GM19463 (cell line): ENCODE measurements around the gene TOP1.
"Not testable (repeated sequence)": the region's sequence is repeated elsewhere in the genome, so short reads cannot be mapped to it uniquely, and the experiment has no call there.

Source experiments
- ATAC-seq: cut with Tn5 transposase; IDR thresholded peaks from one replicate; pipeline ENCODE4 v1.9.1; 2021; ENCODE audit warnings: mild to moderate bottlenecking, moderate library complexity; ENCODE audit not compliant: unreplicated experiment

The TOP1 gene

DNA sequence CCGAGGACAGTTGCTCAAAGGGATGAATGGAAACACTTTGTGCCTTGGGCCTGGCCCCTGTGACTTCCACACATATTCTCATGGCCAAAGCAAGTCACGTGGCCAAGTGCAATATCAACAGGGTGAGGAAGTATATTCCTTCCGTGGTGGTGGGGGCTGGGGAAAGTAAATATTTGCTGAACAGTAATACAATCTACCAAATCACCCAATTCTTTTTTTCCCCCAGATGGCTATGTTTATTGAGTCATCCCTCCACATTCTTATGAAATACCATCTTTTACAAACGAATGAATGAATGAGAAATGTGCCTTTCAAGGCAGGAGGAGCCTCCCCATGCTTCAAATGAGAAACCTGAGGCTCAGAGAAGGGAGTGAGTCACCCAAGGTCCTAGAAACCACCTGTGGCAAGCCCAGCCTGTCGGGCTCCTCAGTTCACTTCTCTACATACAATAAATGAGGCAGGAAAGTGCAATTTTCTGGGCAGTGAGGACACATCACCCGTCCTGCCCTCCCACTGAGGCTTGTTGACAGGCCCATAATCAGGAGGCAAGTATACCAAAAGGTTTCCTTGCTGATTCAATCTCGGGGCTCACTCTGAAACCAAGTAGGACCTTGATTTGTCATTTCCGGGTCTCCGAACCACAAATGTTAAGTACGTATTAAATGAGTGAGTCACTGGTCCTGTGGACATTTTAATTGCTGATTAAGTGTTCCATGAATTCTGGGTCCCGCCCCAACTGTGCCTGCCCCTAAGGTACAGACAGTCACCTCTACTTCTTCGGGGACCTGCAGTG lies 25.3 kb upstream of the TOP1 start:
- no peak for ATAC-seq

DNA sequence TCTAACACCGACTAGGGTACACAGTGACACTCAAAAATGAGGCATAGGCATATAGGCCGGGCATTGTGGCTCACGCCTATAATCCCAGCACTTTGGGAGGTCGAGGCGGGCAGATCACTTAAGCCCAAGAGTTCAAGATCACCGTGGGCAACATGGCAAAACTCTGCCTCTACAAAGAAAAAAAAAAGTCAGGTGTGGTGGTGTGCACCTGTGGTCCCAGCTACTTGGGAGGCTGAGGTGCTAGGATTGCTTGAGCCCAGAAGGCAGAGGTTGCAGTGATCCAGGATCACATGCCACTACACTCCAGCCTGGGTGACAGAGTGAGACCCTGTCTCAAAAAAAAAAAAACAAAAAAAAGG lies 24.7 kb upstream of the TOP1 start:
- ATAC-seq = not testable (repeated sequence)

DNA sequence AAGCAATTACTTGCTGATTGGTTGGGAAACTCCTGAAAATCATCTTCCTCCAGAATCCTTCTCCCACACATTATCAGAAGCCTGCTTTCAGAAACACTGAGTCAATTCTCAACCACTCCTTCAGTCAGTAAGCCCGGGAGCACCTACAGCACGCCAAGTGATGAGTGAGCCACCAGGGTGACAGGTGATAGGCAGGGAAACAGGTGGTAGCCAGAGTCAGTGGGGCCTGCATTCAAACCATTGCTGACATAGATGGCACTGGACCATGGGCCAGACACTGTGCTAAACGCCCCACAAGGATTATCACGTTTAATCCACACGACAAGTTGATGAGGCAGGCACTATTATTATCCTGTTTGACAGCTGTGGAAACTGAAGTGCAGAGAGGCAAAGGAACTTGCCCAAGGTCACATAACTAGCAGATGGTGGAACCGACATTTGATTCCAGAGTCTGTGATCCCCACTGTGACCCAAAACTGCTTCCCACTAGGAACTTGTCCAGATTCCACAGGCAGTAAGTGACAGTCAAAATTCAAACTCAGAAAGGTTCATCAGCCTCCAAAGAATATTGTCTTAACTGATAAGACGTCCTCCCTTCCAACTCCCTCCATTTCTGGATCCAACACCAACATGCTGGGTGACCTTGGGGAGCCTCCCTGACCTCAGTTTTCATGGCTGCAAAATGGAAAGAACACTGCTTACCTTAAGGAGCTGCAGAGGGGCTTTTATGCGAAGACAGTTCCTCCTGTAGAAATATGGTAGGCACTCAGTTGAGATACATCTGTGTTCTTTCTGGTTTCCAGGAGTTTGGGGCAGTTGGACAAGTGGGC lies 23.9 kb upstream of the TOP1 start:
- ATAC-seq = no peak

DNA sequence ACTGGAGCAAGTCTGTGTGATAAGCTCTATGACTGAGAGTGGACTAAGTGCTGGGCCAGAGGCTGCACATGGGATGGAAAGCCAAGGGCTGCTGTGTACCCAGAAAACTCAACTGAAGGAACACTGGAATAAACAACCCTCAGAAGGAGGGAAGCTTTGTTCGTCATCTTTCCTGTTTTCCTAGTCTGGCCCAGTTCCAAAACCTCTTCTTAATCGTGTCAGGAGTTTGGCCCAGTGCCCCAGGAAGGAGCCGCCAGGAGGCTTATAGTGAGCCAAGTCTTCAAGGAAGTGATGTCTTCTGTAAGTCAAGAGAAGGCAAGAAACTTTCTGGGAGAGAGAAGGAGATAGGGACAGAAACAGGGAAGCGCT lies 23.3 kb upstream of the TOP1 start:
- ATAC-seq = no peak

DNA sequence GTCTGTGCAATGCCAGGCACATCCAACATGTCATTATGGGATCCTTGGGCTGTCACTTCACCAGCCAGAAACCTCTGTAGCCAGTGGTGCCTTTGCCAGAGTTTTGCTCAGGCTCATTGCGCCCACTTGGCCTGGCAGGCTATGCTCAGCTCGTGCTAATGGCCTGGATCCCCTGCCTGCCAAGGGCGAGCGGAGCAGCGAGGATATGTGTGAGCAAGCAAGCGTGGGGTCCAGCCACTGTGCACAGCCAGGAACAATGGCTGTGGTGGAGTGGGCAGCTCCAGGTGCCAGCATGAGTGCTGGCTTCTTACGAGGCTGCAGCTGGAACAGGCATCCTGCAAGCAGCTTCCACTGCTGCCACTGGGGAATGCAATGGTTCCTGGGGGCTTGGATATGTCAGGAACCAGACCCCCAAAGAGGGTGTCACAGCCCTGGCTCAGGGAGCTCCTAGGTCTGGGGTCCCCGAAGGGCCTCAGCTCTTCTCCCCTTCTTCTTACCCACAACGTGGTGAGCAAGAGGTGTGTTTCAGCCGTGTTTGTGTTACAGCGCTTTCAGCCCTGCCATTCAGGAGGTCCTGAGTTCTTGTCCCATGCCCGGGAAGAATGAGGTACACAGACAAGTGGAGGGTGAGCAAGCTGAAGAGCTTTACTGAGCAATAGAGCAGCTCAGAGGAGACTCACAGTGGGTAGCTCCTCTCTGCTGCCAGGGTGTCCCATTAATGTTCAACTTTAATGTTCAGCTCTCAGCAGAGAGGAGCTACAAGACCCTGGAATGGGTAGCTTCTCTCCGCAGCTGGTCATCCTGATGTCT lies 22.3 kb upstream of the TOP1 start:
- no peak for ATAC-seq

DNA sequence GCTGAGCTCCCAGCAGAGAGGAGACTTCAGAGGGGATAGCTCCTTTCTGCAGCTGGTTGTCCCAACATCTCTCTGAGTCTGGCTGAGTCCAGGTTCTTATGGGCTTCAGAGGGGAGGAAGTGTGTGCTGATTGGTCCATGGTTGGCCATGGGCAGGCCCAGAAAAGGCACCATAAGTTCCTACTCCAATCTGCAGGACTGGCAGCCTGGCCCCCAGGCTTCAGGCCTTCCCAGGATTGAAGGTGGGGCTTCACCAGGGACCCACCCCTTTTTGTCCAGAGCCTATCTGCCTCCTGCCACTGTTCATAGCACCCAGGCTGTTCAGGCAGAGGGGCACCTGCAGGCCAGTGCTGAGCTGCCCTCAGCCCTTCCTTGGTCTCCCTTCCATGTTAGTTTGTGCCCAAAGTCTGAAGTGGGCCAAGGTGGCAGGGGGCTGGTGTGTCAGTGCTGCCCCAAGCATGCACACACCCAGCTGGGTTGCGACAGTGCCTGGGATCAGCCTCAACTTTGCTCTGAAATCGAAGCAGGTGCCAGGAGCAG lies 21.6 kb upstream of the TOP1 start:
- ATAC-seq = no peak

DNA sequence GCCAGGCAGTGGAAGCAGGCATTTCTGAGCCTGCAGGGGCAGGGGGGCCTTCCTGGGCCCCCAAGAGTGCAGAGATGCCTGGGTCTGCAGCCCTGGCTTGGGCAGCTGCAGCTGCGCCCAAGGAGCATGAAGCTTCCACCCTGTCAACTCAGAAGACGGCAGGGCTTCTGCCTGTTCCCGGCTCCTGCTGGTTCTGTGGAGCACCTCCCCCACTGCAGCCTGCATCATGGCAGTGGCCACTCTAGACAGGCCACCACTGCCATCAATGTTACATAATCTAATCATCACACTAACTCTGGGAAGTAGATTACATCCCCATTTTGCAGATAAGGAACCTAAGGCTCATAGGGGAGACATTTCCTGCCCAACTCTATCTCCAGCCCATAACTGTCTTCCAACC lies 21.1 kb upstream of the TOP1 start:
- ATAC-seq = no peak

DNA sequence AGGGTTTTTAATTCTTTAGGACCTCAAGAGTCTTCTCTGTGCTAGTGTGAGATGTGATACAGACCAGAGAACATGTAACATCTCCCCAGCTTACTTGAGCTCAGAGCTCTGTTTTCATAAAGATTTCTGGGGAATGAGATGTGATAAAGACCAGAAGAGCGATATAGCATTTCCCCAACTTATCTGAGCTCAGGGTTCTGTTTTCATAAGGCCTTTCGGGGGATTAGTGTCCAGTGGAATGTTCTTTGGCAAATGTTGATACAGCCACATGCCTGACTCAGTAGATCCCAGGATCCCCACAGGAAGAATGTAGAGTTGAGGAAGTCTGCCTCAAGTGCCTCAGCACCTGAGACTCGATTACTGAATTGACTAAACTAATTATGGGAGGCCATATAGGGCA lies 18.7 kb upstream of the TOP1 start:
- ATAC-seq = no peak

DNA sequence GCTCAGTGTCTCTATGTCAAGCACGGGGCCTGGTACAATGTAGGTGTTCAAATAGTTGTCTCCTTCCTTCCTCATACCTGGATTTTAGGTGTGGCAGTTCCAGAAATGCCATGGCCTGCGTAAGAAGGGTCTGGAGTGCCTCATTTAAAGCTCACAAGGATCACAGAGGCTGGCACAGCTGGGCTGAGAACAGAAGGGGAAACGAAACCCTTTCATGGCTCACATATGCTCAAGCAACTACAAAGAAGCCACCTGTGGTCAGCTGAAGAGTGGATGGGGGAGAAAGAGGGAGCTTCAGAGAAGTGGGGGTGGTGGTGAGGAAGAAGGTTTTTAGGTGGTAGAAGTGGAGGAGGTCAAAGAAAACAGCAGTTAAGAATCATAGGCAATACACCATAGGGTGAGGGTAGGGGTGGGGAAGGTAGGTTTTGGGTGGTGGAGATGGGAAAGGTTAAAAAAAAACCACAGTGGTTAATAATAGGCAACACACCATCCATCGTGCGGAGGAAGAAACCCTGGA lies 17.0 kb upstream of the TOP1 start:
- peak; percentile 92 for ATAC-seq

DNA sequence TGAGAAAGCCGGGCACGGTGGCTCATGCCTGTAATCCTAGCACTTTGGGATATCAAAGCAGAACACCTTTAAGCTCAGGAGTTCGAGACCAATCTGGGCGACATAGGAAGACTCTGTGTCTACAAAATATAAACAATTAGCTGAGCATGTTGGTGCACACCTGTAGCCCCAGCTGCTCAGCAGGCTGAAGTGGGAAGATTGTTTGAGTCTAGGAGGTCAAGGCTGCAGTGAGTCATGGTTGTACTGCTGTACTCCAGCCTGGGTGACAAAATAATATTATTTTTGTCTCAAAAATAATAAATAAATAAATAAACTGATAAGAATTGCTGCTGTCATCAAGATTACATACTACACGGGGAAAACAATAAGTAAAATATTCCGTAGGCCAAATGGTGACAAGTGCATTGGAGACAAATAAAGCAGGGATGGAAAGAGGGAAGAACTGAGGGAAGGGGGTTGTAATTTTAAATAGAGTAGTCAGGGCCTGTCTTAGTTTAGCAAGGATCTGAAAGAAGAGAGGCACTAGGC lies 14.0 kb upstream of the TOP1 start:
- no peak for ATAC-seq

DNA sequence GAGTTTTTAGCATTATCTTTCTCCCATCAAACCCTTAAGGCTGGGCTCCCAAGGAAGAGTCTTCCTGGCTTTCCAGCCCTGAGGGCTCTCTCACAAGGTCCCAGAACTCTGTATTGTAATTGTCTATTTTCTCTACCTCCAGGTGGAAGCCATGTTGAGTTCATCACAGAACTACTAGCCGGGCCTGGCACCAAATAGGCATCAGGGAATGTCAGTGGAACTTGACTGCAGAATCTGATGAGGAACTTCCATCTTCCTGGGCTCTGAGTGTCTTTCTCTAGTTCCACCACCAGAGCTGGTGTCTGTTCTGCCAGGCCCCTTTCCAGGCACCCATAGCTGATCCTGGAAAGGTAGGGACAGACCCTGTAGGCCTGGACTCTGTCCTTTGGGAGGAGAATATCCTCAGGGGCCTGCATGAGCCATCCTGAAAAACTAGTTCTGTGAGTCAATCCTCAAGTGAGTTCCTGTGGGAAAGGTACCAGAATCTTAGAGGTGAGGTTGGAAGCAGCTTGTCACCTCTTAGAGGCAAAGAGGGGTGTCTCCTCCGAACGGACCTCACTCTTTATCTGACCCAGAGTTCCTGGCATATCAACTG lies 11.1 kb upstream of the TOP1 start:
- ATAC-seq = no peak

DNA sequence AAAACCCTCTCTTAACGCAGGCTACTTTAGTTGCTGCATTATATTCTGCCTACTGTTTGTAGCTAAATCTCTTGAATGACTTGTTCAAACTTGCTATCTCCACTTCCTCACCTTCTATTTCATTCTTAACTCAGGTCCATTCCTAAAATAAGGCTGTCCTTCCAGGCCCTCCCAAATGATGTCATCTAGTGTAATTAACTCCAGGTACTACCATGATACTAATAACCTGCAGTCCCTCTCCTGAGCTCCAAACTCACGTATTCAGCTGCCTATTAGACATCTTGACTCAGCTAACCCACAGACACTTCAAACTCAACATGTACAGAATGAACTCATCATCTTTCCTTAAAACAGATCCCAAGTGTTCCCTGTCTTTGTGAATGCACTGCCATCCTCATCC lies 10.5 kb upstream of the TOP1 start:
- ATAC-seq = no peak

DNA sequence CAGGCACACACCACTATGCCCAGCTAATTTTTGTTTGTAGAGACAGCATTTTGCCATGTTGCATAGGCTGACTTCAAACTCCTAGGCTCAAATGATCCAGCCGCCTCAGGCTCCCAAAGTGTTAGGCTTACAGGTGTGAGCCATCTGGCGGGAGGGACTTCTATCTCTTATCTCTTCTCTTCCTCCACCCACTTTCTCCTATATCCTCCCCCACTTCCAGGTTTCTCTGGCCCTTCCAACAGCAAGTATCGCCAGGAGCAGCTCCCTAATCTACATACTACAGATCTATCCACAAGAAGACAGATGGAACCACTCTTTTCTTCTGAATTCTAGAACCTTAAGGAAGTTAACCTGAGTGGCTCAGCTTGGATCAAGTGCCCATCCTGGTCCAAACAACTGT lies 5.1 kb upstream of the TOP1 start:
- no peak for ATAC-seq

DNA sequence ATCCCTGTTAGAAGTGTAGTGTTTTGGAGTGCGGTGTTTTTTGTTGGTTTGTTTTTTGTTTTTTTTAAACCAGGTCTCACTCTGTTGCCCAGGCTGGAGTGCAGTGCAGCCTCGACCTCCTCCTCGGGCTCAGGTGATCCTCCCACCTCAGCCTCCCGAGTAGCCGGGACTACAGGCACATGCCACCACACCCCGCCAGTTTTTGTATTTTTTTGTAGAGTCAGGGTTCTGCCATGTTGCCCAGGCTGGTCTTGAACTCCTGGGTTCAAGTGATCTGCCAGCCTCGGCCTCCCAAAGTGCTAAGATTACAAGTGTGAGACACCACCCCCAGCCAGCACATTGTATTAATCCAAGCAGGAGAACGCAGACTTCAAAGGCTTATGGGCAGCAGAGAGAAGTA lies 1.3 kb upstream of the TOP1 start:
- ATAC-seq = no peak

DNA sequence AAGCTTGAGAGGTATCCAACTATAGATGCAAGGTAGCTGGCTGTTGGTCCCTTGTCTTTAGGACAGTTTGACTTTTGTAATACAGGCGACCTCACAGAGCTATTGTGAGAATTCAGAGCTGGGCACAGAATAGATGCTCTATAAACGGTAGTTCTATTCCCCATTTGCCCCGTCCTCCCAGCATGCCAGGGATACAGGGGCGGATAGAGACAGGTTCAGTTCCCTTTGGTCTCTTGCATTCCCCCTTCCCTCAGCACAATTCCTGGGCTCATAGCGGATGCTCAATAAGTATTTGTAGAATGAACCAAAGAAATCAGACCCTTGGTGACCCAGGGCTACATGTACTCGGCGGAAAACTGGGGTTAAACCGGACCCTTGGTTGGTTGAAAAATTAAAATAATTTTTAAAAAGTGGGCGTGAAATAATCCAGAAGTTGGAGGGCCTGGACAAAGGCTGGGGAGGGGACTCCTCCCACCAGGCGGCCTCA lies 707 bp upstream of the TOP1 start:
- no peak for ATAC-seq

DNA sequence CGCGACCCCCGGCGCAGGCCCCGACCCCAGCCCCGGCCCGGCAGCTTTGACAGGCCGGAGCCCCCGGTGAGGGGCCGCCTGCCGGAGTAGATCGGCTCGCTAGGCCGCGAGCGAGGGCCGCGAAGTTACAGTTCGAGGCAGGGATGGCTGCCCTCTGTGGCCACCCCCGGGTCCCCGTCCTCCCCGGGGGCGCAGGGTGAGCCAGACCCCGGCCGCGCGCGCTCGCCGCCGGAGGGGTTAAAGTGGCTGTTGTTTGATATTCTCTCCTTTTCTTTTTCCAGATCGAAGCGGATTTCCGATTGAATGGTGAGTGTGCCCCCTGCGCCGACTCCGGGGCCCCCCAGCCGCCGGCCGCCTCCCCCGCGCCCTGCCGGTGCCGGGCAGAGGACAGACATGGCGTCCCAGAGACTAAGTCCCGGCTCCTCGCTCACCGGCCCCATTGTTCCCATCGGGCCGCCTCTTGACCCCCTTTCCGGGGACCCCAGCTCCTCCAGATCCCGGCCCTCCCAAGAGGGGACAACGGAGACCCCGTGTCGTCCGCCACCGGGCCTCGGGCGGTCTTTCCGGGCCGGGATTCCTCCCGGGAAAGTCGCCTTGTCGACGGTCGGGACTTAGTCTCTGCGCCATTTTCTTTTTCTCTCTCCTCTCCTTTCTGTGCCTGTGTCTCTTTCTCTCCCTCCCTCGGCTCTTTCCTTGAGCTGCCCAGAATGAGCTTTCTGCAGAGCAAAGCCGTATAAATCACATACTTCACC lies 704 bp downstream of the TOP1 start:
- ATAC-seq = no peak

DNA sequence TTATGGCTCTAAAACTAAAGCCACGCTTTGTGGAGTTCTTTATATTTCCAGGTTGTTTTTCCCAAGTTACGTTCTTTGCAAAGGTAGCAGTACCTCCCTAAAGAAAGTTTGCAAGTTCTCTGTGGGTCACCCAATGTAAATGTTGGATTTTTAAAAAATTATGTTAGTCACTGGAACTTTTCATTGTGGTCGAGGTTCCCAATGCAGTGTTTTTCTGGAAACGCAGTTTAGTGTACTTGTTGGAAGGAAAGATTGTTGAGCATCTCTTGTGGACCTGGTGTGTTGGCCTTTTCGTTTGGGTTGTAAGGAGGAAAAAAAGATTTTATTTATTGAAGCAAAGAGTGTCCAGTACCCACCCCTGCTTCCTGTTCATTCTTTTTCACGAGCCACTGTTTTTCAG lies 1.4 kb downstream of the TOP1 start:
- no peak for ATAC-seq

DNA sequence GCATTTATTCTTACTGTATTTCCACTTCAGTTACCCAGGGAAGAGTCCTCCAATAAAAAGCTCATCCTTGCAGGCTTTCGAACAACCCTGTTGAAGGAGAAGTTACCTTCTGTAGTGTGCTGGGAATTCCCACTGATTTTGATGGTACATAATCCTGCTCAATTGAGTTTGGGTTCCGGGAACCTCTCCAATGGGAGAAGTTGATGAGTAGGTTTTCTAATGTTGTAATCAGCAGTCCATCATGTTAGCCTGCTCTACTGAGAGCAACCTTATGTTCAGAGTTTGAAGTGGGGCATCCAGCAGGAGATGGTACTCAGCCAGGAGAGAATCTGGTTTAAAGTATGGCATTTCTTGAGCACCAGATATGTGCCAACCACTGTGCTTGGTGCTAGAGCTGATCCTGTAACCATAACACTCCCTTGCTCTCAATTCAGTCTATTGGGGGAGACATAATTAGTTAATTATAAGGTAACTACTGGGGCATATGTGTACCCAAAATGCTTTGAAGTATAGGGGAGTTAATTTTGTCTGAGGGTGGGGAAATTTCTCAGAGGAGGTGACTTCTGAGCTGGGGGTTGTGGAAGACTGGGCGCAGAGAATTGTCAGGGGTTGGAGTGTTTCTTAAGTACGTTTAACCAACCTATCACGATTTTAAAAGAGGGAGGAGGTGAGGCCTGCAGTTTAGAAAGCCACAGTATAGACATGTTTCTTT lies 2.1 kb downstream of the TOP1 start:
- no peak for ATAC-seq

DNA sequence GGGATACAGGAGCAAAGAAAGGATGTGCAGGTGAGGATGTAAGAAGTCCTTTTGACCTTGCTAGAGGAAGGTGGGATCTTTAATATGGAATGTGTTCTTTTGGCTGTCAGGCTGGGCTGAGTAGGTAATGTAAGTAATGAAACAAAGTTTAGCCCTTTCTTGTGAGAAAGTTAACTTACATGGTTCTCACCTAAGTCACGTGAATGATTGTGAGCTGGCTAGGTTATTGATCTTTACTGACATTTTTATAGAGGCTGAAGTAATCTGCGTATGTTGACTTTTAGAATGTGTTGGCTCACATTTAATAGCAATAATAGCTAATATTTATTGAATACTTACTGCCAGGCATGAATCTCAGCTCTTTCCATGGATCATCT lies 2.6 kb downstream of the TOP1 start:
- no peak for ATAC-seq
